Gastroesophageal sphincter (tissue), 3 donors: ENCODE data around the gene SERINC2.

Experiments used
- CTCF ChIP-seq, 4 experiments: fragments of 200-600 bp in 2 of 4; fragments of 450-650 bp in 2 of 4; sonication (generic) in 1 of 4; IDR thresholded peaks; one replicate each; pipeline ENCODE4 v1.5.1; 2017 to 2019; ENCODE audit warnings: antibody characterized with exemption in 4 of 4, mild to moderate bottlenecking in 2 of 4, moderate library complexity in 2 of 4
- EP300 ChIP-seq: sonication (generic); formaldehyde crosslinking; IDR thresholded peaks from one replicate; pipeline ENCODE4 v1.6.1; 2017; ENCODE audit warnings: antibody characterized with exemption, mild to moderate bottlenecking
- POLR2A ChIP-seq, 2 donors: fragments of 450-650 bp; IDR thresholded peaks; one replicate each; pipeline ENCODE4 v1.6.1; 2017; ENCODE audit warnings: antibody characterized with exemption in 2 of 2, mild to moderate bottlenecking in 2 of 2, moderate library complexity in 1 of 2
- POLR2AphosphoS5 ChIP-seq: sonication (generic); formaldehyde crosslinking; IDR thresholded peaks from one replicate; pipeline ENCODE4 v1.6.1; 2017; ENCODE audit warnings: antibody characterized with exemption

GRCh38 chr1:31416101-31416736 is 3.2 kb downstream of the SERINC2 start:
- TF ChIP-seq CTCF (IDR thresholded peaks at IDR 0.05) (no peak), POLR2A (IDR thresholded peaks at IDR 0.05) (no peak), POLR2AphosphoS5 (no peak), EP300 (no peak)
